Fibroblast of the conjunctiva (primary cell): Measurements from ENCODE around the gene HJV.

ENCODE experiments used
- DNase-seq: peaks from one replicate; pipeline ENCODE4 v3.0.0-alpha.2; 2010; ENCODE audit warnings: low read depth

The HJV gene

DNA sequence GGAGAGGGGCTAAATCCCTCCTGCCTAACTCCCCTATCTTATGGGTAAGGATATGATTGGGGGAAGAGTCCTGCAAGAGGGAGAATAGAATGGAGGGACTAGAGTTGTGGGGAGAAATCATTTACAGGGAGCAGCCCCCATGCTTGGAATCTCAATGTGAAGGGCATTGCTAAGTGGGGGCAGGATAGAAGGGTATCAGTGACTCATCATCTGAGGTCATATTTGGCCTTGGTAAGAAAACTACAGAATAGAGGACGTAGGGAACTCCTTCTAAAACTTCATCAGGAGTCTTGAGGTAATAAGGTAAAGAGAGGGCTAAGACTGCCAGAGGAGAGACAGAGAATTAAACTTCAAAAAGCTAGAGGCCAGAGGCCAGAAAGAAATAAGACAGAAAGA is 487 bp downstream of the HJV start:
- DNase-seq, result no peak

DNA sequence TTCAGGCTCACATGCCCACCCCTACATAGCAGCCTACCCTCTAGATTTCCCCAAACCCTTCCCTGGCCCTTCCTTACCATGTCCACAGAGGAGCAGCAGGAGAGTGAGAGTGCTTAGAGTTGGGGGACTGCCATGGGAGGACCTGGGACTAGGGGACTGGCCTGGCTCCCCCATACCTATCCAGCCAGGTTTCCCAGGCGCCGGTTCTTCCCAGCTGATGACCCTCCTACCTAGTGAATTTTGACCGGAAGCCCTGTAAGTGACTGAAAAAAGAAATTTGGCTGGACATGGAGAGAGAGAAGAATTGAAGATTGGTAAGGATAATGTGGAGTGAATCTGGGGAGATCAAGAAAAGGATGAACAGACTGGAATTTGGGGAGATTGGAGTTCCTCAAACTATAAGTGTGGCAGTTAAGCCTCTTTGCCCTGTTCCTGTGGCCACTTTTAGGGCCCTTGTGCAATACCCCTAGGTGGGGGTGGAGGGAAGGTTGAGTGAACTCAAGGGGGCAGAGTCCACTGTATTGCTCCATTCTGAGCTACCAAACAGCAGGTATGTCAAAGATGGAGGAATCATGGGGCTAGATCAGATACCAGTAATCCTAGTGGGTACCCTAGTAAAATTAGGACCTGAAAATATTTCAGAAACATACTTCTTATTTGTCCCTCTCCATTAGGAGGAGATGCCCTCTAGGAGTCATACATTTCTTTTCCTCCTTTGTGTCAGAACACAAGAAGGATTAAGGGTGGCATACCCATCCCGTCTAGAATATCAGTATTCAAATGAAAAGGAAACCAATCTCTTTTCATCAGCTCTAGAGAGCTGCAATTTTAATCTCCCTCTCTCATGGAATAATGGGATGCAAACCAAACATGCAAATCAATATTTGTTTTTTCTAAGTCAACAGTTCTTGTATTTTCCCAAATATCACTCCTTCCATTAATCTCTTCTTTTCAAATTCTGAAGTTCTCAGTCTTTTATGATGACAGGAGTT is 1.2 kb downstream of the HJV start:
- DNase-seq, result no peak

DNA sequence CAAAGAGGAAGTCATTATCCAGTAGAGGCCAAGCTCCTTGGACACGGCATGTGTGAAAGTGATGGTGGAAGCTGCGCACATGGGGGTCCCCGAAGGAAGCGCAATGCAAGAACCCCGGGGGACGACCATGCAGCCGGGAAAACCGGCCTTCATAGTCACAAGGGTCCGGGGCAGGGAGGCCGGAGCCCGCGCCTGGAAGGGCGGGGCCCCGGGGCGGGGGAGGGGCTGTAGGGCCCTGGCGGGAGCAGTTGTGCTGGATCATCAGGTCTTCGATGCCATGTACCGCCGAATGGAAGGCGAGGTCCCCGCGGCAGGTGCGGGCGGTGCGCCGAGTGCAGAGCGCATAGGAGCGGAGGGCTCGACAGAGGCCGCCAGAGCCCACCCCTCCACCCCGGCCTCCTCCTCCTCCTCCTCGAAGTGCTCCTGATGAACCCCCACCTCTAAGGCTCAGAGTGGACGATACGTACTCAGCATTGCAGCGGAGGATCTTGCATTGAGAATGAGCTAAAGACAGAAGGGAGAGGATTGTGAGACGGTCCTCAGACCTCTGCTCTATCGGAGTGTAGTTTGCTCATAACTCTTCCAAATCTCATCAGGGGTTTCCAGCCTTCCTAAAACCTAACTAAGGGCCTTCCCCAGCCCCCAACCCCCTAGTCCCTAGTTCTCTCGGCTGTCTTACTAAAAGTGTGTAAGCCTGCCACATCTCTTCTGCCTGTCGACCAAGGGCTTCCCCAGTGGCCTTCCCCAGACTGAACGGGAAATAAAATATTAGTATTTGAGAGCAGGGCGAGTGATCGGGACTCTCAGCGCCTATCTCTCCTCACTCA is 2.1 kb downstream of the HJV start:
- no peak for DNase-seq

DNA sequence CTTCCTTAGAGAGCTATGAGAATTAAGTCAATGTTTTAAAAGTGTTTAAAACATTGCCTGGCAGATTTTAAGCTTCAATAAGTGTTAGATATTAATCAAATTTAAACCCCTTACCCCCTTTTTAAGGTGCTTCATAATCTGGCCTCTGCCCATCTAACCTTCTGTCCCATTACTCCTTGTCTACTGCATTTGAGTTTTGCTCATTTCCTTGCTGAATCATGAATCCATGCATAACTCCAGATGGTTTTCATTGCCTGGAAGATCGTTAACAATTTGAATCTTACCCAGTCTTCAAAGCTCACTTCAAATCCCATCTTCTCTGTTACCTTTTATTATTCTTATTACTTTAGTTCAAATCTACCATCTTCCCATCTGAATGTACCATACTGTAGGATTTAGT is 4.6 kb downstream of the HJV start:
- no peak for DNase-seq

DNA sequence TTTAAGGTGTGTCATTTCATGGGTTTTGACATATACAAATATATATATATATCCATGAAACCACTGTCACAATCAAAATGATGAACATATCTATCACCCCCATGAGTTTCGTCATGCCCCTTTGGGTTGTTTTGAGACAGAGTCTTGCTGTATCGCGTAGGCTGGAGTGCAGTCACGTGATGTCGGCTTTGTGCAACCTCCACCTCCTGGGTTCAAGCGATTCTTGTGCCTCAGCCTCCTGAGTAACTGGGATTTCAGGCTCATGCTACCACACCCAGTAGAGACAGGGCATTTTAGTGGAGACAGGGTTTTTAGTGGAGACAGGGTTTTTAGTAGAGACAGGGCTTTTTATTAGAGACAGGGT is 8.0 kb downstream of the HJV start:
- no peak for DNase-seq

DNA sequence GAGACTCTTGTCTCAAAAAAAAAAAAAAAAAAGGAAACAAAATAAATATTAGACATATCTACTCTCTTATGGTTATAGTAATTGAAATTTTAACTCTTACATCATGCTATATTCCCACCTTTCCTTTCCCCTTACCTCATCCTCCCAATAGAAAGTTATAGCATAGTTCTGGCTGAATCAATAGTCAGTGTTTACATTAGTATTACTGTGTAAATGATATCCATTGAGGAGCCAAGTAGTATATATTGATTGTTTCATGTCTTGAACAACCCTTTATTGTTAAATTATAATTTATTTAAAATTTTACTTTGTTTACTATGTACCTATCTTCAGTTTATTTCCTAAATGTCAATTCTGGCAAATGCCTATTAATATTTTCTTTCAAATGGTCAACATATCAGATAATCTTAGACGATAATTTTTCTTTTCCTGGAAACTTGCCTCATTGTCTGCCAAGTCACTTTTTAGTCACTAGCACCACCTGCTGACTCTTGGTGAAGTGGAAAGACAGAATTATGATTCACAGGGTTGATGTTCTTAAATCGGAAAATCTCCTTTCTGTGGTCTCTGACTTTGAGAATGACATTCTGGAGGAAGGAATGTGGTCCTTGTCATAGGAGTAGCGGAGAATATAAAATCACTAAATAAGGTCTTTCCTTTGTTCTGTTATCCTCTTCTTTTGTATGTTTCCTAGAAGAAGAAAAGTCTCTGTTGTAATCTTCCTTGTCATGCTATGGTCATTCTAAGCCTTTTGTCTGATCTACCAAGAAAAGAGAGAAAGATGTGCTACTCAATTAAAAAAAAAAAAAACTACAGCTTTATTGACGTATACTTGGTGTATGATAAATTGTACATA is 8.6 kb downstream of the HJV start:
- DNase-seq, result peak; percentile 77

DNA sequence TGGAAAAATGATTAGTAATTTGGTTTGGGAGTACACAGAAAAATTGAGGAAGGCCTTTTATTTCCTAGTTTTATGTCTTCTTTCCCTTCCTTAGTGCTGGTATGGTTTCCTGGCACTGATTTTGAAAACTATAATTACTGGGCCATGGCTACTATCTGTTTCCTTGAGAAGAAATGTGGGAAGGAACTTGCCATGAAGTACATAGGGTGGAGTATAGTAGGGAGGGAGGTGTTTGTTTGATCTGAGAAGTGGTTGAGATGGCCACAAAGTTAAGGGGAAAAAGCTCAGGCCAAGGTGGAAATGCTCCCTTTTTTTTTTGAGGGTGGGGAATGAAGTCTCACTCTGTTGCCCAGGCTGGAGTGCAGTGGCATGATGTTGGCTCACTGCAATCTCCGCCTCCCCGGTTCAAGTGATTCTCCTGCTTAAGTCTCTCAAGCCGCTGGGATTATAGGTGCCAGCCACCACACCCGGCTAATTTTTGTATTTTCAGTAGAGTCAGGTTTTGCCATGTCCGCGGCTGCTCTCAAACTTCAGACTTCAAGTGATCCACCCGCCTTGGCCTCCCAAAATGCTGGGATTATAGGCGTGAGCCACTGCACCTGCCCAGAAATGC is 11.3 kb downstream of the HJV start:
- DNase-seq, result no peak

DNA sequence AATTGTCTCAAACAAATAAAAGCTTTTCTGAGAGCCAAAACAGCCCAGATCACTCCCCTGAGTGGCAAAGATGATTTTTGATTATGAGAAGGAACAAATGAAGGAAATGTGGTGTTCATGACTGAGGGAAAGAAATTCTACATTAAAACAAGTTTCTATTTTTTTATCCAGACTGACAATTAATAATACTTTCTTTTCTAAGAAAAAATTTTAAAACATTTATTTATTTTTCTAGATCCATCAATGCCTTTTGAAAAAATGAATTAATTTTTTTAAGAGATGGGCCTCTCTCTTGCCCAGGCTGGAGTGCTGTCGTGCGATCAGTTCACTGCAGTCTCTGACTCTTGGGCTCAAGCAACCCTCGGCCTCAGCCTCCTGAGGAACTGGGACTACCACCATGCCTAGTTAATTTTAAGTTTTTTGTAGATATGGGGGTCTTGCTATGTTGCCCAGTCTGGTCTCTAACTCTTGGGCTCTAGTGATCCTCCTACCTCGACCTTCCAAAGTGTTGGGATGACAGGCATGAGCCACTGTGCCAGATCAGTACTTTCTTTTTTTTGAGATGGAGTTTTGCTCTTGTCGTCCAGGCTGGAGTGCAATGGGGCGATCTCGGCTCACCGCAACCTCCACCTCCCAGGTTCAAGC is 13.9 kb downstream of the HJV start:
- no peak for DNase-seq

DNA sequence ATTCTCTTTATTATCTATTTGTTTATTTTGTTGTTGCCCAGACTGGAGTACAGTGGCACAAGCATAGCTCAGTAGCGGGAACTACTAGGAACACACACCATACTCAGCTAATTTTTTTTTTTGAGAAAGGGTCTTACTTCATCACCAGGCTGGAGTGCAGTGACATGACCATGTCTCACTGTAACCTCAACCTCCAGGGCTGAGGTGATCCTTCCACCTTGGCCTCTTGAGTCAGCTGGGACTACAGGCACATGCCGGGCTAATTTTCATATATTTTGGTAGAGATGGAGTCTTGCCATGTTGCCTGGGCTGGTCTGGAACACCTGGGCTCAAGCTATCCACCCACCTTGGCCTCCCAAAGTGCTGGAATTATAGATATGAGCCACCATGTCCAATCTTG is 19.8 kb downstream of the HJV start:
- no peak for DNase-seq

DNA sequence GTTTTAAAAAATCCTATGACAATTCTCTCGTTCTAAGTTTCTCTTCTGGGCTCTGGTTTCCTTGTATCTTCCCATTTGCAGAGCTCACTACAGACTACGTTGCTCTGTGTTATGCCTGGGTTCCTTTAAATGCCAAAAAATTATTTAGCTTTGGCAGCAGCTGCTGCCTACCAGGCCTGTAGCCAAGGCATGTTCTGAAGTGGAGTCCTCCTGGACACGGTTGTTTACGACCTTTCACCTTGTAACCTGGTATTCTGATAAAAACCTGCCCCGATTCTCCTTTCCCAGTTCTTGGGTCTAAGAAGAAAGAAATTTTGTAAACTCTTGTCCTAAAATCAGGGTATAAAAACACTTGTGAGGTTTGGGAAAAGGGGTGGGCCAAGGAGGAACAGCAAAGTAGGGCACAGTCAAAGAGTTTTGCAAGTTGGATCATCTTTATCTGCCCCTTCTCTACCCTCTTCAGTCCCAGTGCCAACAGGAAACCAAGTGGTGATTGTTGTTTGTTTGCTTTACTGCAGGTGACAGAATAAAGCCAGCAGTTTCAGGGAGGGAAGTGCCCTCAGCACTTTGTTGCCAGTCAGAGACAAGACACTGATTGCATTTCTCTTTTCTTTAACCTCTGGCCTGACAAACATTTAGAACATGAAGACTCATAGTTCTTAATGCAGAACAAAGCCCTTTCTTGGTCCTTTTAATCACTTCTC is 22.1 kb downstream of the HJV start:
- no peak for DNase-seq

DNA sequence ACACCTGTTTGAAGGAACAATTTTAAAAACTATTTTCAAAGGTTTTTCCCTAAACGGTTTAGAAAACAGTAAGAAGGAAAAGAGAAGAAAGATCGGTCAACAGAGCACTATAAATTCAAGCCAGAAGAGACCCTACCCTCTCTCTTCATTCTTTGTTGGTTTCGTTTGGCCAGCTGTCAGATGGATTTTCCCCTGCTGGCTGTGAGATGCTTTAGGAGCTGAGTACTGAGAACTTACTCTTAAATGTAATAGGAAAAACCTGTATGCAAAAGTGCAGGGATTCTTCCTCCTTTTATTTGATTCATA is 23.9 kb downstream of the HJV start:
- DNase-seq, result no peak

DNA sequence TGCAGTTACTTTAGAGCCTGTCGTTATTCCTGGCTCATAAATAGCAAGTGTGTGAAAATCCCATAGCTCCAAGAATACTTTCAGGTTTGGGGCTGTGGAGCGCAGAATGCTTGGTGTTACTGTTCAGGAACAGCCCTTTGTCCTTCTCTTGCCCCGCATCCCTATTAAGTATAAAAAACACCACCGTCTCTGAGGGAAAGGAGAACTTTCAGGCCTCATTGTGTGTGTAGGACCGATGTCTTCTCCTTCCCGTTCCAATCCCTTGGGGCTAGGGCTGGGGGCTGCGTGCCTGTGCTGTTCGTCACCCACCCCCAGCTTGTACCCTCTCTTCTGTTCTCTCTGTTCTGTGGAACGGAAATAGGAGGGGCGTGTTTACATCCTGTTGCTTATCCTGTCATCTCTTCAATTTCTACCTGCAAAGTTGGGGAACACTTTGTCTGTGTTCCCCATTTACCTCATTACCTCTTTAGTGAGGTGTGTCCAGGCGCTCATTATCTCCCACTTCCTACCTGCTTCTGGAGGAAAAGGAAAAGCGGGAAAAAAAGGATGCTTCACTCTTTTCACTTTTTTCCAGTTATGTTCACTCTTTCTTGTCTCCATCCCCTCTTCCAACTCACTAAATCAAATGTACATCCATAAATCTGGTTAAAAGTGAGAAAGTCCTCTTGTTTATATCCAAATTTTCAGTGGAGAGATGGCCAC is 24.4 kb downstream of the HJV start:
- no peak for DNase-seq

DNA sequence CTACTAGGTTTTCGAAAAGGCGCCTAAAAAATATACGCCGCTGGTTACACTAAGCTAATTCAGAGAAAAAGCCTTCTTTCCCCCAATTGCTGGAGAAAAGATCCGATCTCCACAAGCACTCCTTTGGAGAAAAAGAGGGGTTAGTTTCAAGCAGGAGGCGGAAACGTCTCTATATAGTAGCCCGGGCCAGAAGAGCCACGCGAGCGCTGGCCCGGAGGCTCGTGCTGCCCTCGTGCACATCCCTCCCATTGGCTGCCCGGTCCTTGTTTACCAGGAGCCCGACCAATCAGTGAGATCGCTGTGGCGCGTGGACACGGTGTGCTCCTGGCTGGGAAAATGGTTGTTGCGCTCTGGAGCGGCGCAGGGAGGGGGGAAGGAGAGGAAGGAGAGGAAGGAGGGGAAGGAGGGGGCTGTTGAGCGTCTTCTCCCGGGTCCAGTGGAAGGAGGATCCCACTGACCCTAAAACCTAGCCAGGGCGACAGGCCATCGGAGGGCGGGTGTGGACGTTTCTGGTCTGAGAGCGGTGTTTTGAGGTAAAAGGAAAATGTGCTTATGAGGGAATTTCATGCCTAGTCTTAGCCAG is 25.0 kb downstream of the HJV start, which contains the start of gene TXNIP:
Gene TXNIP (minus strand): TSS at position 147 of the 583 bp plus-strand sequence. CDS start 313 bp downstream, outside the sequence.
- DNase-seq, result peak; percentile 98

DNA sequence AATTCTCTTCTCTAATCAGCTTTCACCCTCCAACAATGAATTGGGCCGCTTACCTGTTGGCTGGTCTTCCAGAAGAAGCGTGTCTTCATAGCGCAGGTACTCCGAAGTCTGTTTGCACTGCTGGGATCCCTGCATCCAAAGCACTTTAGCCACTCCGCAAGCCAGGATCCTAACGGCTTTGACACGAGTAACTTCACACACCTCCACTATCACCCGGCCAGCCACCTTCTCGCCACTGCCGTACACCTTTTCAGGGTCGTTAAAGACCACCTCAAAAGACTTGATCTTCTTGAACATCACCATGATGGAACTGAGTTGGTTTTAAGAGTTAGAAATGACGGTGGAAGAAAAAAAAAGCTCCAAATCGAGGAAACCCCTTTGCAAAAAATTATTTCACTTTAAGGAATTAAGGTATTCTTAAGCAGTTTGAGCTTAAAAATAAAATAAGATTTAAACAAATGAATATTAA is 25.5 kb downstream of the HJV start:
- DNase-seq, result no peak

DNA sequence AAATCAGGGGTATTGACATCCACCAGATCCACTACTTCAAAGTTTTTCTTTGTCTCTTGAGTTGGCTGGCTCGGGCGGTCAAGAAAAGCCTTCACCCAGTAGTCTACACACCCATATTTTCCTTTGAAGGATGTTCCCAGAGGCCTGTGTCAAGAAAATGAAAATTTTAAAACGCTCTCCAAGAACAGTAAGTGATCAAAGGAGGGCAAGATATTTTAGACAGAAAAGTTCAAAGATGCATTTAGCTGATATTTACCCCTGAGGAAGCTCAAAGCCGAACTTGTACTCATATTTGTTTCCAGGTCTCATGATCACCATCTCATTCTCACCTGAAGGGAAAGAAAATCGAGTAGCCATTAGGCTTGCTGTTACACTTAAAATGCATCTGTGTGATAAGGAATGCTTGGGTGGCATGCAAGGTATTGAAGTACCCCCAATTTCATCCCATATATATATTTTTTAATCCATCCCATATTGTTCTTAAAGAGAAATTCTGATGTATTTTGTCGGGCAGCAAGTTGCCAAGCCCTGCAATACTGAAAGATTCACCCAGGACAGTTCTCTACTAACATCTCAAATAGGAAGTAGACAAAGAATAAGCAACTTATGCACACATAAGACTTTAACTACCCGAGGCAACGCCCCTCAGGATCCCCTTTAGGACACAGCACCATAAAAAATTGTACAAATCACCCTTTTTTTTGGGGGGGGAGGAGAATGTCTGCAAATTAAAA is 26.2 kb downstream of the HJV start:
- no peak for DNase-seq

DNA sequence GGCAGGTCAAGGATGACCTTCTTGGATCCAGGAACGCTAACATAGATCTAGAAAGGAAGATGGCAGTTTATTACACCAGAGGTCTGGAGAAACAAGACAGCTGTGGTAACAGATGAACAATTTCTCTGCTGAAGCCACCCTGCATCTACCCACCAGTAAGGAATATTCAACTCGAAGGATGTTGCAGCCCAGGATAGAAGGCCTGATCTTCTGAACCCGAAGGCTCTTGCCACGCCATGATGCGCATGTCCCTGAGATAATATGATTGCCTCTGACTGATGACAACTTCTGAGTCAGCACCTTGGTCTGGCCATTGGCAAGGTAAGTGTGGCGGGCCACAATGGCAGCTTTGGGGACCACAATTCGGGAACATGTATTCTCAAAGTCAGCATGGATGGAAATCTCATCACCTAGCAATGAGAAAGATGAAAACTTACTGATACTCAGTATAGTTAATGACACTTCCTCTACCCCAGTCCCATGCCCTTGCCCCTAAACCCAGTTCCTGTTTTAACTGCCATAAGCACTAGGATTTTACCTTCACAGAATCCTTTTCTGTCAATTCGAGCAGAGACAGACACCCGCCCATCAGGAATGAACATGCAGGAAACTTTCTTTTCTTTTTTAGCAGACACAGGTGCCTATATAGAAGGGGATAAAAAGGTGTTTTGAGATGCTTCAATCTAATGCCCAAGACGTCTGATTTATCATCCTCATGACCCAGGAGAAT is 27.0 kb downstream of the HJV start:
- no peak for DNase-seq

DNA sequence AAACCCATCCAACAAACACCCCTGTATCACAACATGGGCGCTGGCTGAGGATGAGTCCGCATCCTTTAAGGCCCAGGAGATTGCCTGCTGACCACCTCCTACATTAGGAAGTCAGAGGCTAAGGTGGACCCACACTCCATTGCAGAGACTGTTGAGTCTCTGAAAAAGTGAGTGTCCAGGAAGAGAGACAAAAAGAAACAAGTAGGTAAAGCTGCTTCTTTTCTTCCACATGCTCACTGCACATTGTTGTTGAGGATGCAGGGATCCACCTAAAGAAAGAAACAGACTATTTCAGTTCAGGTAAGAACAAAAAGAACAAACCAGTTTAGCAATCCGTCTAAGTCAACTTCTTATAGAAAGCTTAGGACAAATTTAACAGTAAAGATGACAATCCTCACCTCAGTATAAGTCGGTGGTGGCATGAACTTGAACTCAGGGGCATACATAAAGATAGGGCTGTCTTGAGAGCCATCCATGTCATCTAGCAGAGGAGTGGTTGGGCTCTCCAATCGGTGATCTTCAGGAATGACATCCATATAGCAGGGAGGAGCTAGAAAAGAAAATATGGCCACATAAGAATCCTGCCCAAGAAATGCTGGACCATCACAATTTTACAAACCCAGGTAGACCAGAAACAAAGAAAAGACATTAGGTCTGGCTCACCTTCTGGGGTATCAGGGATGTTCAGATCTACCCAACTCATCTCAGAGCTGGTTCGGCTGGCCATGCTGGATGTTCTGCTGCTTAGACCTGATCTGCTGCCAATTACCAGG is 27.7 kb downstream of the HJV start:
- DNase-seq, result no peak
